Measurements from ENCODE around the gene USP28.

GRCh38 chr11:113881856-113882255, 6.5 kb upstream of the USP28 start:
- TF ChIP-seq CTCF (IDR thresholded peaks at IDR 0.05) (no peak), EP300 (IDR thresholded peaks at IDR 0.05) (no peak), POLR2AphosphoS5 (IDR thresholded peaks at IDR 0.05) (no peak), POLR2A (IDR thresholded peaks at IDR 0.05) (no peak)
